Measurements from ENCODE around the gene RIOK2.
"Not testable (repeated sequence)": the region's sequence is repeated elsewhere in the genome, so short reads cannot be mapped to it uniquely, and the experiment has no call there.

Gene RIOK2

DNA sequence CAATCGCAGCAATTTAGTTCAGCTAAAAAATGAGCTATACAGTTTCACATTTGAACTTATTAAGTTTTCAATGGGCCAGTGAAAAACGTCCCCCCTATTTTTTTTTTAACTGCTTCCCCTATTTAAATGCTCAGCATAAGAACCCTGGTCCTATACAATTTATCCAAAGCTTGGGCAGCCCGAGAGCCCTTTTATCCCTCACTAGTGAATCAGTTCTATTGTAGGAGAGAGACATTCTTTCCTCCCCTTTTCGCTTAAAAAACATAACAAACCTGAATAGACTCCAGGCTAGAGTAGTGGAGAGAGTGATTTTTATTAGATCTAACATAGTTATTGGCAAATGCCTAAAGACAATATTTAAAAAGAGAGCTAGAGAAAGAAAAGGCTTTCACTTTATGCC is 42.0 kb downstream of the RIOK2 start:
- Histone ChIP-seq H3K9me3 (ENCODE audit: control insufficient read depth, low read length) (no peaks in the 10 kb centered on the region), H3K27me3 (ENCODE audit: control insufficient read depth, insufficient read depth, low read length) (no peaks in the 10 kb centered on the region), H2AFZ (no peak overlapping the region), H3K9ac (no peak overlapping the region), H3K36me3 (ENCODE audit: control insufficient read depth, insufficient read depth, low read length) (no peaks in the 10 kb centered on the region), H3K4me1 (no peaks in the 10 kb centered on the region), H3K79me2 (no peaks in the 10 kb centered on the region), H3K27ac (no peak overlapping the region), H3K4me3 (ENCODE audit: low read depth, low read length) (no peak overlapping the region), H3K4me2 (ENCODE audit: low read length) (no peak overlapping the region)
- TF ChIP-seq, protein P1, sequence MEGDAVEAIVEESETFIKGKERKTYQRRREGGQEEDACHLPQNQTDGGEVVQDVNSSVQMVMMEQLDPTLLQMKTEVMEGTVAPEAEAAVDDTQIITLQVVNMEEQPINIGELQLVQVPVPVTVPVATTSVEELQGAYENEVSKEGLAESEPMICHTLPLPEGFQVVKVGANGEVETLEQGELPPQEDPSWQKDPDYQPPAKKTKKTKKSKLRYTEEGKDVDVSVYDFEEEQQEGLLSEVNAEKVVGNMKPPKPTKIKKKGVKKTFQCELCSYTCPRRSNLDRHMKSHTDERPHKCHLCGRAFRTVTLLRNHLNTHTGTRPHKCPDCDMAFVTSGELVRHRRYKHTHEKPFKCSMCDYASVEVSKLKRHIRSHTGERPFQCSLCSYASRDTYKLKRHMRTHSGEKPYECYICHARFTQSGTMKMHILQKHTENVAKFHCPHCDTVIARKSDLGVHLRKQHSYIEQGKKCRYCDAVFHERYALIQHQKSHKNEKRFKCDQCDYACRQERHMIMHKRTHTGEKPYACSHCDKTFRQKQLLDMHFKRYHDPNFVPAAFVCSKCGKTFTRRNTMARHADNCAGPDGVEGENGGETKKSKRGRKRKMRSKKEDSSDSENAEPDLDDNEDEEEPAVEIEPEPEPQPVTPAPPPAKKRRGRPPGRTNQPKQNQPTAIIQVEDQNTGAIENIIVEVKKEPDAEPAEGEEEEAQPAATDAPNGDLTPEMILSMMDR (IDR thresholded peaks at IDR 0.05) = no peak

DNA sequence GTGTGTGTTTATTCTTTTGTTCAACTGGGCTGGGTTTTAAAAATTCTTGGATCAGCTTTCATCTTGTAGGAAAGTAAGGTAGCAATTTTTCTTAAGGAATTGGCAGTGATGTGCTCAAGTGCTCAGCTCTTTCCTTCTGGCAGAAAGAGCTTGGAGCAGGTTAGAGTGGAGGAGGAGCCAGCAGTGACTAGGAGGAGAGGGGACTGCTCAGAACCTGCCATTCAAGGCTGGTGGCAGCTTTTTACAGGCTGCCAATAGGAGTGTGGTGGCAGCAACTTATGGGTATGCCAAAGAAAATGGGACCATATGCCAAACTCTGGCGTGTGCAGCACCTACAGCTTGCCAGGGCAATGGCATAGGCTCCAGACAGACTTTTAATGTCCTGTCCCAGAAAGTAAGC is 42.8 kb downstream of the RIOK2 start:
- H3K79me2 ChIP-seq; H3K27me3 ChIP-seq (ENCODE audit: control insufficient read depth, insufficient read depth, low read length); H3K27ac ChIP-seq; H3K36me3 ChIP-seq (ENCODE audit: control insufficient read depth, insufficient read depth, low read length); H3K4me2 ChIP-seq (ENCODE audit: low read length); H2AFZ ChIP-seq; H3K4me1 ChIP-seq; H3K4me3 ChIP-seq (ENCODE audit: low read depth, low read length); H3K9ac ChIP-seq; H3K9me3 ChIP-seq (ENCODE audit: control insufficient read depth, low read length): not testable (repeated sequence)

DNA sequence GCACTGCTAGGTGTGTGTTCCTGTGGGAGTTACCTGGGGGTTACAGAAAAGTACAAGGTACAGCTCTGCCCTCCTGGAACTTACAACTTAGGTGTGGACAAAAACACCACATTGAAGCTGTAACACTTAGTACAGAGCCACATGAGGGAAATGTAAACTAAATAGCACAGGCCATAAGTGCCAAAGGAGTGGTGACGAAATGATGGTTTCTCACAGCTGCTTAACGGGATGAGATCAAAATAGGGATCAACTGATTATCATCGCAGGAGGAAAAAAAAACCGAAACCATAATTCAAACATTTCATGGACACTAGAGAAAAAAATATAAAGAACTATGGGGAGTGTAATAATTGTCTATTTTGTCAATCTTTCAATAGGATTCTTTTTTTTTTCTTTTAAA is 46.6 kb downstream of the RIOK2 start:
- H3K79me2 ChIP-seq = no peaks in the 10 kb centered on the region
- H3K9ac ChIP-seq = no peak overlapping the region
- H3K4me2 ChIP-seq (ENCODE audit: low read length) = no peak overlapping the region
- H3K4me1 ChIP-seq = no peaks in the 10 kb centered on the region
- no peak overlapping the region for H3K4me3 ChIP-seq (ENCODE audit: low read depth, low read length)
- H3K27ac ChIP-seq = no peak overlapping the region
- no peak overlapping the region for H2AFZ ChIP-seq
- H3K9me3 ChIP-seq (ENCODE audit: control insufficient read depth, low read length) = no peaks in the 10 kb centered on the region
- TF ChIP-seq, protein P1 (IDR thresholded peaks at IDR 0.05) = no peak
- H3K36me3 ChIP-seq (ENCODE audit: control insufficient read depth, insufficient read depth, low read length) = no peaks in the 10 kb centered on the region
- no peaks in the 10 kb centered on the region for H3K27me3 ChIP-seq (ENCODE audit: control insufficient read depth, insufficient read depth, low read length)

- Histone ChIP-seq H3K27me3 (ENCODE audit: control insufficient read depth, insufficient read depth, low read length) (no peaks in the 10 kb centered on the region), H2AFZ (no peak overlapping the region), H3K4me3 (ENCODE audit: low read depth, low read length) (no peak overlapping the region), H3K79me2 (no peaks in the 10 kb centered on the region), H3K36me3 (ENCODE audit: control insufficient read depth, insufficient read depth, low read length) (no peaks in the 10 kb centered on the region), H3K27ac (no peak overlapping the region), H3K9ac (no peak overlapping the region), H3K4me1 (no peaks in the 10 kb centered on the region), H3K9me3 (ENCODE audit: control insufficient read depth, low read length) (no peaks in the 10 kb centered on the region), H3K4me2 (ENCODE audit: low read length) (no peak overlapping the region)
- TF ChIP-seq, protein P1 (IDR thresholded peaks at IDR 0.05) = no peak
These were observed 47.2 kb downstream of the RIOK2 start for GRCh38 chr5:97135868-97136267.

DNA sequence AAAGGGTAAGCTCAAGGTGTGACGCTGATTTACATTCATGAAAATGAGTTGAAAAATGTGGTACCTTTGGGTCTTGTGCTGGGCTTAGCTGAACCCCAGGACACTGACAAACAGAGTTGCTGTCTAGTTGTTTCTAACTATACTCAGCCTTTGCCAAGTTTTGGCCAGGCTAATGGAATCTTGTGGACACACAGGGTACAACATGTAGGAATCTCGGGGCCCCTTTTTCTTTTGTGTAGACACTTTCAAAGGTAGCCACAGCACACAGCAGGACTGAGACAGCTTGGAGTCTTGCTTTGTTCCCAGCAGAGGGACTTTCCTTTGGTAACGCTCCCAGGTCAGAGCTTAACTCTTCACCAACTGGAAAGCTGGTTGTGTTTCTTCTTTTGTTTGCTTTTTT is 48.4 kb downstream of the RIOK2 start:
- H3K79me2 ChIP-seq = no peaks in the 10 kb centered on the region
- no peaks in the 10 kb centered on the region for H3K9me3 ChIP-seq (ENCODE audit: control insufficient read depth, low read length)
- no peak overlapping the region for H3K9ac ChIP-seq
- H3K4me2 ChIP-seq (ENCODE audit: low read length) = no peak overlapping the region
- TF ChIP-seq, protein P1 (IDR thresholded peaks at IDR 0.05) = no peak
- H2AFZ ChIP-seq = no peak overlapping the region
- H3K27me3 ChIP-seq (ENCODE audit: control insufficient read depth, insufficient read depth, low read length) = no peaks in the 10 kb centered on the region
- no peak overlapping the region for H3K4me3 ChIP-seq (ENCODE audit: low read depth, low read length)
- no peaks in the 10 kb centered on the region for H3K36me3 ChIP-seq (ENCODE audit: control insufficient read depth, insufficient read depth, low read length)
- no peak overlapping the region for H3K27ac ChIP-seq
- no peaks in the 10 kb centered on the region for H3K4me1 ChIP-seq

Data from parathyroid adenoma (tissue), 2 donors.